HK-2 (cell line): ENCODE measurements around the gene TGIF2.
"Not testable (repeated sequence)": the region's sequence is repeated elsewhere in the genome, so short reads cannot be mapped to it uniquely, and the experiment has no call there.

Experiments used
- DNase-seq: peaks from one replicate; pipeline ENCODE4 v3.0.0-alpha.2; 2018; ENCODE audit not compliant: unreplicated experiment

Gene TGIF2

DNA sequence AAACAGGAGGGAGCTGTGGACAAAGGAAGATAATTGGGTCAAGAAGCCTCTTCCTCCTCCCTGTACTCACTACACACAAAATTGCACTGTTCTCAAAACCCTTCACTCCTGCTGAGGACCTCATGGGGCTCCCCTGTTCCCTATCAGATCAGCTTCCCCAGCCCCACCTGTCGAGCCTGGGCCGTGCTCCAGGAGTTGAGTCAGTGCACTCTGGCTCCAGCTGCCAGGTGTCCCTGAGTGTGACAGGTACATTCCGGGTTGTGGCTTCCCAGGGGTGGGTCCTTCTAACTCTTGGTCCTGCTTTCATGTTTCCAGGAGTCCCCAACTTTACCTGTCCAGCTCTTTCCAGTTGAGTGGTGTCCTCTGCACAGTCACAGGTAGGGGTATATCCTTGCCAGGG lies 40.6 kb downstream of the TGIF2 start:
- DNase-seq, result no peak

DNA sequence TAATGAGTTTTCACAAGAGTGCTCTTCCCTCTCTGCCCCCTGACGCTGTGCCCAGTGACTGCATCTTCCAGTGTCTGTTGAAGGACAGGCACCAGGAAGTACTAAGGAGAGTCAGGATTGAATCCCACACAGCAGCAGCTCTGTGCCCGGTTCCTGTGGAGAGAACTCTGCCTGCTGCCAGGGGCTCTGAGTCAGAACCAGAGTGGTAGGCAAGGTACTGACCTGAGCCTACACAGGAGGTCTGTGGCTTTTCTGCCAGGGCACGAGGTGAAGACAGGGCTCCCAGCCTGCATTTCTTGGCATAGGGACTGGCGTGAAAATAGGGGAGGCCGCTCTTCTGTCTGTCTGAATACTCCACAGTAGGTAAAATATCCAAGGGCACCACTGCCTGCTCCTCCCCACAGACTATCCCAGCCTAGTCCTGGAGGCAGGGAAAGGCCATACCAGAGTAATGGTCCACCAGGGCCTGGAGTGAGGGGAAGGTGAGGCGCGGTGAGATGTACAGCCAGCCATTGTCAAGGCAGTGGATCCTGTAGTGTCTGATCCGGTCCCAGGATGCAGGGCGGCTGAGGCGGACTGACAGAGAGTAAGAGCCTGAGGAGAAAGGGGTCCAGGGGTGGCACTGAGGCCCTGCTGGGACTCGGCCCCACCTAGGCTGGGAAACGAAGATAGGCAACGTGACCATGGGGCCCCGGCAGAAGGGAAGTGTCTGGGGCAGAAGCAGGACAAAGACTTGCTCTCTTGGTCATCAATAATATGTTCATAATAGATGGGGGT lies 41.6 kb downstream of the TGIF2 start:
- peak; percentile 65 for DNase-seq

DNA sequence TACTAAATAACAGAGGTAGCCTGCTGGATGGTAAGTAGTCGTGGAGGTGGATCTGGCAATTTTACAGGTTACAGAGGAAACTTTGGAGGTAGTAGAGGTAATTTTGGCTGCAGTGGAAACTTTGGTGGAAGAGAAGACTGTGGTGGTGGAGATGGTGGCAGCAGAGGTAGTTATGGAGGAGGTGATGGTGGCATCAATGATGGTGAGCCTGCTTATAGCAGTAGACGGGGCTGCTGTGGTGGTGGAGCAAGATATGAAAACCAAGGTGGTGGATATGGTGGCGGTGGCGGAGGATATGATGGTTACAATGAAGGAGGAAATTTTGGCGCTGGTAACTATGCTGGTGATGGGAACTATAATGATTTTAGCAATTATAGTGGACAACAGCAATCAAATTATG lies 47.5 kb downstream of the TGIF2 start:
- DNase-seq, result no peak

DNA sequence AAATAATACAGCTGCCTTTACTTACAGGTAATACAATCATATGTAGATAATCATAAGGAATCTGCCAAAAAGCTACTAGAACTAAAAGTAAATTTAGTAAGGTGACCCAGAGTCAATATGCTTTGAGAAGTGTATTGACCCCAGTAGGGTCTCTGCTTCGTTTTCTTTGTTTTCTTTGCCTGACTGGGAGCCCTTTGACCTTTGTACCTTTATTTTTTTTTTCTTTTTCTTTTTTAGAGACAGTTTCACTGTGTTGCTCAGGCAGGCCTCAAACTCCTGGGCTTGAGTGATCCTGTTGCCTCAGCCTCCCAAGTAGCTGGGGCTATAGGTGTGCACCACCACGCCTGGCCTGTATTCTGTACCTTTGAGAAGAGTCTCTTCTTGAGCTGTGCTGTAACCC lies 50.0 kb downstream of the TGIF2 start:
- no peak for DNase-seq

DNA sequence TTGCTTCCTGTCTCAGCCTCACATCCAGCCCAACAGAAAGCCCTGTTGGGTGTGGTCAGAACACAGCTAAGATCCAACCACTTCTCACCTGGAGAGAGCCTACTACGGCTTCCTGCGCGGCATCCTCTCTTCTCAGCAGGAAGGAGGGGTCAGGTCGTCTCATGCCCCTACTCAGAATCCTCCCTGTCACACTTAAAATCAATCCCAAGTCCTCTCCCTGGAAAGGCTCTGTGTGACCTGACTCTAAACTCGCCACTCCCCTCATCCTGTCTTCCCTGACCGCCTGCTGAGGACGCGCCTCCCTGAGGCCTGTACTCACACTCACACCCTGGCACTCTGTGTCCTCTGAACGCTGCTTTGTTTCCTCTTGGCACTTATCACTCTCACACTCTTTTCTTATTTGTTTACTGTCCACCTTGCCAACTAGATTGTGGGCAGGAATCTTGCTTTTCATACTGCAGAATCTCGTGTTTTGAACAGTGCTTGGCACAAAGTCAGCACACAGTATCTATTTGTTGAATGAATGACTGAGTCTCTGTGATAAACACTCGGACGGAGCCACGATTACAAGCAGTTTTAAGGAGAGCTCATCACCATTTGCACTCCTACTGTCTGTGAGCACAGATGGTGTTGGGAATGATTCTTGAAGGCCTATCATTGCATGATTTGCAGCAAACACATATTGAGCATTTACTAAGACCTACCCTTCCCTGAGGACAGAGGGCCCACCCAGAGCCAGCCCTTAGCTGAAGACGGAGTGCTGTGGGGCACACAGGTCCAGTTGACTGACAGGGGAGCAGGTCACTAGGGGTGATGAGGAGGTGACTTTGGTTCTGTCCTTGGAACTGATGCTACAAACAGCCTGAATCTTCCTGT lies 50.9 kb downstream of the TGIF2 start:
- DNase-seq, result no peak

DNA sequence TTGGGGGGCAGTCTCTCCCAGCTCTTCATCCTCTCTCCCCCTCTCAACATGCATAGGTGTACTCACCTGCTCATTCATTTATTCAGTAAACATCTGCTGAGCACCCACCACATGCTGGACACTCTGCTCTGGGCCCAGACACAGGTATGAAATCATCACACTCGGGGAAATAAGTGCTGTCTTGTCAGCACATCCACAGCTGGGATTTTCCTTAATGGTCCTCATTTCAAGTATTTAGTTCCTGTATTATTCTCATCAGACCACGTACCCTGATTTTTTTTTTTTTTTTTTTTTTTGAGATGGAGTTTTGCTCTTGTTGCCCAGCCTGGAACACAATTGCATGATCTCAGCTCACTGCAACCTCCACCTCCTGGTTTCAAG lies 51.5 kb downstream of the TGIF2 start:
- DNase-seq, result no peak

DNA sequence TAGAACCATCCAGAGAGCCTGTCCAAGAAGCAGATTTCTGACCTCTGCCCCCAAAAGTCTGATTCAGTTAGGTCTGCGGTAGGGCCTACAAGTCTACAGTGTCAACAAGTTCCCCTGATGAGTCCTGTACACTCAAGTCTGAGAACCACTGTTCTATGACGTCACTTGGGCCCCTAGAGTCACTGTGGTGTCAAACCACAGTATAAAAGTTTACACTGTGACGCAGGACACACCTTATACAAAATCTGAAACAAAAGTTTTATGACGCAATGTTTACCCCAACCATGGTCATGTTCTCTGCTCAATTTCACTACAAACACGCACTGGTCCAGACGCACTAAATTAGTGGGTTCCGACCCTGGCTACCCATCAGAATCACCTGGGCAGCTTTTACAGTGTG lies 54.7 kb downstream of the TGIF2 start:
- no peak for DNase-seq

DNA sequence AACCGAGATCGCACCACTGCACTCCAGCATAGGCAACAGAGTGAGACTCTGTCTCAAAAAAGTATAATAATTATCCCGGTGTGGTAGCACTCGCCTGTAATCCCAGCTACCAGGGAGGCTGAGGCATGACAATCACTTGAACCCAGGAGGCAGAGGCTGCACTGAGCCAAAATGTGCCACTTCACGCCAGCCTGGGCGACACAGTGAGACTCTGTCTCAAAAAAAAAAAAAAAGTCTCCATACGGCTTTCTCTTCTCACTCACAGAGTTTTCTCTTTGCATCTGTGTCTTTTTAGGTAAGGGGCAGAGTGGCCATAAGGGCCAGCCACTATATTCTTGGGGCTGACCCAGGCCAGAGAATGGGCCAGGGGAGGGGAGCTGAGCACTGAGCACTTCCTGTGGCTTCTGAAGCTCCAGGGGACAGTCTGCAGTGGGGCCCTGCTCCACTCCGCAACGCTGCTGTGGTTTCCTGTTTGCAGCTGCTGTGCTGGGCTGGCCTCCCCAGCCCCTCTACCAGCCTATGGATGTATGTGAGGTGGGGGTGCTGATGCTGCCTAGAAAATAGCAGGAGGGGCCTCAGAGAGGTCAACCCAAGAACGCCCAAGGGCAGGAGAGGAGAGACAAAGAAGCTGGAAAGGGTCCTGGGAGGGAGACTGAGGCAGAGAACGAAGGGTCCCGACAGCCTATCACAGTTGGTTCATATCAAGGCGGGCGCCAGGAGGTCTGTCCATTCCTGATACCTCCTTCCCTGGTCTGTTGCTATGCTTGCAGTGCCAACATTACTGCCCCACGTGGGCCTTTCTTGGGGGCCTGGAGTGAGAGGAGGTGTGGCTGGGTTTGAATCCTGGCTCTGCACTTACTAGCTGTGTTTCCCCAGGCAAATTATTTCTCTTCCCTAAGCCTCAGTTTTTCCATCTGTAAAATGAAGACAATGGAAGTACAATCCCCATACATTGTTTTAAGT lies 56.6 kb downstream of the TGIF2 start:
- no peak for DNase-seq

DNA sequence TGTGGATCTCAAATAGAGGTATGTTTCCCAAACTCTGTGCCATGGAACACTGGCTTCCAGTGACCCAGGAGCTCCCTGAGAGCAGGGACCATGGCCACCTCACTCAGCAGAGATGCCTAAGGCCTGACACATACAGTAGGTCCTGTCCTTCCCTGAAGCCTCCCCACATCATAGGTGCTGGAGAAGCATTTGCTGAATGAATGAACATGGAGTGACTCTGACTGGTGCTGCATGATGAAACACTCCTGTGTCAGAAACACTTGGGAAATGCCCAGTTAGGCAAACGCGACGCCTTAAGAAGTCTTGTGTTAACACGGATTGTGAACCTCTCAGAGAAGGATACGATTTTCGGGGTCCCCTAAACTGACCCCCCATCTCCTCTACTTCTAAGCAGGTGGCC lies 58.2 kb downstream of the TGIF2 start:
- peak; percentile 26 for DNase-seq

DNA sequence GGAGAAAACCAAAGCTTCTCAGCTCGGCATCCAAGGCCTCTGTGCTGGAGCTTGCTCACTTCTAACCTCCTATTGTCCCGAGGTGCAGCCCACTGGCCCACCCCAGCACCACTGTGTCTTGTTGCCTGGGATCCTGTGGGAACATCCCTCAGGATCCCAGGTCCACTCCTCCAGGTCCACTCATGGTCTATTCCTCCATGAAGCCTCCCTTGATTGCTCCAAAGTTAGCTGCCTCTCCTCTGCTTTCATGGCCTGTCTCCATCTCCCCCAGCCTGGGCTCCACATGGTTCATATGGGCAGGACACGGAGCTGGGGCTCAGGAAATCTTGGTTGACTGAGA lies 58.7 kb downstream of the TGIF2 start:
- DNase-seq, result no peak

DNA sequence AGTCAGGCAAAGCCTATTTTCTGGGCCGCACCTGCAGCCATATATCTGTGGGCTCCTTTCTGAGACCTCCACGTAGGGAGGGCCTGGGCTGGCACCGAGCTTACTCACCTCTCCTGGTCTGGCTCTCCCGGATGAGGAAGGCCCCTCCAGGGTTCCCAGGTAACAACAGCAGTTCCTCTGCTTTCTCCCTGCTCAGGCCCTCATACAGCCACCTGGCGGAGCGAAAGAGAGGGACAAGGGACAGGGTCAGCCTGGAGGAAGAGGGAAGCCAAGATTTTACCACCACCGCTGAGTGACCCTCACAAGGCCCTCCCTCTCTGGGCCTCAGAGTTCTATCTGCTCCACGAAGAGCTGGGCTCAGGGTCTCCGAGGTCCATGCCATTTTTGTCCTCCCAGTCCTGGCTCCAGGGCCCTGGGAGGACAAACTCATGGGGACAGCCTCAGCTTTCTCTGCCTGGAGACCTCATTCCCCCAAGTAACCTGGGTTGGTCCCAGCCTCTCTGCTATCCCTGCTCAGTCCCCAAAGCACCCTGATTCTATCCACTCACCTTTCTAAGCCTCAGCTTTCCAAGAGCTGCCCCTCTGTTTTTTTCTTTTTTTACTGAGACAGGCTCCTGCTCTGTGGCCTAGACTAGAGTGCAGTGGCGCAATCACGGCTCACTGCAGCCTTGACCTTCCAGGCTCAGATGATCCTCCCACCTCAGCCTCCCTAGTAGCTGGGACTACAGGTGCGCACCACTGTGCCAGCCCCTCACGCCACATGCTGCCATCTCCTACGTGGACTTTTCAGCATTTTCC lies 59.3 kb downstream of the TGIF2 start:
- no peak for DNase-seq

DNA sequence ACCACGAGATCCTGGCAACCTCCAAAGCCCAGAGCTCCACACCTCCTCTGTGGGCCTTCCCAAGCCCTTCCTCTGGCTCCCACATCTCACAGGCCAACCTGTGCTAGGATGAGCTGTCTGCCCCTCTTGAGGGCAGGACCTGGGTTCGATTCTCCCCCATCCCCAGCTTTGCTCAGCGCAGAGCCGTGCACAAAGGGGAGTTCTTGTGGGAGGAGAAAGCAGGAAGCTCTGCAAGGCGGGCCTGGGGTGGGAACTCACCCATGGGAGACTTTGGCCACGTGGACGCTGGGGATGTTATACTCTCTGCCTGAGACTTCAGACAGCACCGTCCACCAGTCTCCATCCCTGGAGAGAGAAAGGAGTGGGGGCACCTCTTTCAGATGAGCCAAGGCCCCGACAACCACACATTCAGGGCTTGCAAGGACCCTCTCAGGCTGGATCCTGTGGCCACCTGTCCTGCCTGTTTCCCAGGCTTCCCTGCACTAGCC lies 59.9 kb downstream of the TGIF2 start:
- DNase-seq, result no peak

DNA sequence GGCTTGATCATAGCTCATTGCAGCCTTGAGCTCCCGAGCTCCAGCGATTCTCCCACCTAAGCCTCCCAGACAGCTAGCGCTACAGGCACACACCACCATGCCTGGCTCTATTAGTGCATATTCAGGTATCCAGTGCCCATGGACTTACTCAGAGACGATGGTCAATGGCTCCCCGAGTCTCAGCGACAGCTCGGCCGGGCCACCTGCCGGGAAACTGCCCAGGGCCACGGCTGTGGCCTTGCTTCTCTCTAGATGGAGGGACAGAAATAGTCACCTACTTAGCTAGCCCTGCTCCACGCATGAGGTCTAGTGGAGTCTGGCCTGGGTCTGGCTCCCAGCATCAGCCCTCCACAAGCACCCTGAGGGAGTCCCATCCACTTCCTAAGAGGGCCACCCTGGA lies 60.9 kb downstream of the TGIF2 start:
- DNase-seq, result no peak

DNA sequence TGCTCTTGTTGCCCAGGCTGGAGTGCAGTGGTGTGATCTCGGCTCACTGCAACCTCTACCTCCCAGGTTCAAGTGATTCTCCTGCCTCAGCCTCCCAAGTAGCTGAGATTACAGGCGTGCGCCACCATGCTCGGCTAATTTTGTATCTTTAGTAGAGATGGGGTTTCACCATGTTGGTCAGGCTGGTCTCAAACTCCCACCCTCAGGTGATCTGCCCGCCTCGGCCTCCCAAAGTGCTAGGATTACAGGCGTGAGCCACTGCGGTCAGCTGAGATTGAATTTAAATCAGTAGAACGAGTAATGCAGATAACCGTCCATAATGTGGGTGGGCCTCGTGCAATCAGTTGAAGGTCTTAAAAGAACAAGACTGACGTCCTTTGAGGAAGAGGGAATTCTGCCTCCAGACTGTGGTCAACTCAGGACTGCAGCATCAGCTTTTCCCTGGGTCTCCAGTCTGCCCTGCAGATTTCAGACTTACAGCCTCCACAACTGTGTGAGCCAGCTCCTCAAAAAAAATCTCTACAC lies 65.5 kb downstream of the TGIF2 start:
- not testable (repeated sequence) for DNase-seq

DNA sequence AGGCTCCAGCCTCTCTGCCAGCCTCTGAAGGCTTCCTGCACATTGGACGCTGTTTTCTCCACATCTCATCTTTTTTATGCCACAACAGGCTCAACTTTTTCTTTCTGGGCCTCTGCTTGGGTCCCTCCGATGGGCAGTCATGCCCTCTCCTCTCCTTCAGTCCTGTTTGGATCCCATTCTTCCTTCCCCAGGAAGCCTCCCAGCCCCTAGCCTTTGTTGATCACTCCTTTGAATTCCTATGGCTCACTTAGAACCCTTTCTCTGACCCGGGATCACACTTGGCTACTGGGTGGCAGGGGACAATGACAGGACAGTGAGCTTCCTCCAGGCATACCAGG lies 68.1 kb downstream of the TGIF2 start:
- DNase-seq, result no peak

DNA sequence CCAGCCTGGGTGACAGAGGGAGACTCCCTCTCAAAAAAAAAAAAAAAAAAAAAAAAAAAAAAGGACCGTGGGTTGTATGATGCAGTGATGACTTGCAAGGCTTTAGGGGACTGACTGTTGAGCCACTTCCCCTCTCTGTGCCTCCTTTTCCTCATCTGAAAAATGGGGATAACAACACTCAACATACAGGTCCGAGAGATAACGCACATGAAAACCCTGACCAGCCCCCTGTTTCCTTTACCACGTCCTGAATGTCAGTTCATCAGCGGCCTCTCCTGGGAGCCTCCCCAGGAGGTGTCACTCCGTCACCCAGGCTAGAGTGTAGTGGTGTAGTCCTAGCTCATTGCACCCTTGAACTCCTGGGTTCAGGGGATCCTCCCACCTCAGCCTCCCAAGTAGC lies 68.7 kb downstream of the TGIF2 start:
- no peak for DNase-seq
